Epithelial cell of esophagus (primary cell): Measurements from ENCODE around the gene LARP1.
"Not testable (repeated sequence)": the region's sequence is repeated elsewhere in the genome, so short reads cannot be mapped to it uniquely, and the experiment has no call there.

Experiments used
- DNase-seq: peaks from one replicate; pipeline ENCODE4 v3.0.0; 2010; ENCODE audit warnings: low read depth
- H3K4me3 ChIP-seq: 2 replicates; pipeline ENCODE4 v1.5.1; 2011; ENCODE audit warnings: mild to moderate bottlenecking, low read length, control low read depth
- TF ChIP-seq, protein P1 (sequence below): IDR thresholded peaks from 2 replicates; pipeline ENCODE4 v1.5.1; 2011; ENCODE audit warnings: low read depth, mild to moderate bottlenecking, low read length, control low read depth, inconsistent platforms; ENCODE audit not compliant: insufficient read depth; ENCODE audit errors: missing control alignments

LARP1 gene

DNA sequence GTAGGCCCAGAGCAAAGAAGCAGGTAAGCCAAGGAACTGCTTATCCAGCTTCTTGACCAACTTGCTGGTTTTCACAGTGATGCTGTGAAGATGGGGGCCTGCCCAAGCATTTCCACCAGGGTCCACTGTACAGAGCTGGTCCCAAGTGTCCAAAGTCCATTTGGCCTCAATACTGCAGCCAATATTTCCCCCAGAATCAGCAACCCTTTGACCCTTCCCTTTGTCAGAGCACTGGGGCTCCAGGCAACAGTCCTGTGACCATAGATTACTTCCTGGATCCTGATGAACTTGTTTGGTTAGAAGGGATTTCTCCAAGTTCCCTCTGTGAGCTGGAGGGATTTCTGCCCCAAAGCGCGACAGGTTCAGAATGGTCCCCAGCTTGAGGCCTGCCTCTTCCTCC, 68.9 kb downstream of the LARP1 start:
- TF ChIP-seq, protein P1, sequence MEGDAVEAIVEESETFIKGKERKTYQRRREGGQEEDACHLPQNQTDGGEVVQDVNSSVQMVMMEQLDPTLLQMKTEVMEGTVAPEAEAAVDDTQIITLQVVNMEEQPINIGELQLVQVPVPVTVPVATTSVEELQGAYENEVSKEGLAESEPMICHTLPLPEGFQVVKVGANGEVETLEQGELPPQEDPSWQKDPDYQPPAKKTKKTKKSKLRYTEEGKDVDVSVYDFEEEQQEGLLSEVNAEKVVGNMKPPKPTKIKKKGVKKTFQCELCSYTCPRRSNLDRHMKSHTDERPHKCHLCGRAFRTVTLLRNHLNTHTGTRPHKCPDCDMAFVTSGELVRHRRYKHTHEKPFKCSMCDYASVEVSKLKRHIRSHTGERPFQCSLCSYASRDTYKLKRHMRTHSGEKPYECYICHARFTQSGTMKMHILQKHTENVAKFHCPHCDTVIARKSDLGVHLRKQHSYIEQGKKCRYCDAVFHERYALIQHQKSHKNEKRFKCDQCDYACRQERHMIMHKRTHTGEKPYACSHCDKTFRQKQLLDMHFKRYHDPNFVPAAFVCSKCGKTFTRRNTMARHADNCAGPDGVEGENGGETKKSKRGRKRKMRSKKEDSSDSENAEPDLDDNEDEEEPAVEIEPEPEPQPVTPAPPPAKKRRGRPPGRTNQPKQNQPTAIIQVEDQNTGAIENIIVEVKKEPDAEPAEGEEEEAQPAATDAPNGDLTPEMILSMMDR: no peak
- DNase-seq: no peak
- no peak overlapping the region for H3K4me3 ChIP-seq

DNA sequence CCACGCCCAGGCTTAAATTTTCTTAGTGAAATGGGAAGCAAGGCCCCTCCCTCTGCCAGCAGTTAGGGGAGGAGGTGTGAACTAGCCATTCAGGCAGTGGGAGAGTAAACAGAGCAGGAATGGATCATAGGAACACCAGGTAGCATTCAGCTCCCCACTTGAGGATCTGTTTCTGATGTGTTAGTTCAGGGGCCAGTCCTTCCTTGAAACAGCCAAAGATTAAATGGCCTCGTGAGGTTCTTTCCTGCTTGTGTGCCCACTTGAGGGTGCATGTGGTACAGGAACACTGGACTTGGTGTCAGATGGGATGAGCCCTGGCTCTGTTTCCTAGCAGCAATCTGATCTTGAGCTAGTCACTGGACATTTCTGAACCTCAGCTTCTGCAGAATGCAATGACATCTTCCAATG, 74.0 kb downstream of the LARP1 start:
- TF ChIP-seq, protein P1: no peak
- no peak overlapping the region for H3K4me3 ChIP-seq
- DNase-seq: peak; percentile 58

DNA sequence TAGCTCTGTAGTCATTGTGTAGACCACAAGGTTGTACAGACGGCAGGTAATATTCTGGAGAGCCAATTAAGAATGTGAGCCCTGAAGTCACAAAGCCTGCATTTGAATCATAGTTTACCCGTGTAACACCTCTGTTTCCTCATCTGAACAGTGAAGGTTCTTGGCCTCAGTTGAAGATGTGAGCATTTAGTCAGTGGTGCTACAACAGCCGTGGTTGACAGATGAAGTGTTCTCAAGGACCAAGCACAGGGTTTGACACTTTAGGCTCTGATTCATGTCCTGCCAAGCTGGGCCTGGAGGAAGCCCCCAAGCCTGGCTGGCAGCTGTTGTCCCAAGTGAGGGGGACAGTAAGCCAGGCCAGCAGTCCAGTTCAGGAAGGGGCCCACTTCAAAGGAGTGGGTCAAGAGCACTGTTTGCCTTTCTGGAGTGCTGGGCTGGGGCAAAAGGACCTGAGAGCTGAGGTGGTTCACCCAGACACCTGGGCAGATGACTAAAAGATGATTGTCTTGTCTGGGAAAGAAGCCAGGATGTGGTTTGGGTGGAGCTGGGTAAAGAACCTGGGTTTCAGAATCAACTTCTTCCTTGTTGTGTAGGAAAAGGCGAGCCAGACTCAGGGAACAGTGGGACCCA, 74.5 kb downstream of the LARP1 start:
- H3K4me3 ChIP-seq: no peak overlapping the region
- TF ChIP-seq, protein P1: no peak
- DNase-seq: peak; percentile 97

DNA sequence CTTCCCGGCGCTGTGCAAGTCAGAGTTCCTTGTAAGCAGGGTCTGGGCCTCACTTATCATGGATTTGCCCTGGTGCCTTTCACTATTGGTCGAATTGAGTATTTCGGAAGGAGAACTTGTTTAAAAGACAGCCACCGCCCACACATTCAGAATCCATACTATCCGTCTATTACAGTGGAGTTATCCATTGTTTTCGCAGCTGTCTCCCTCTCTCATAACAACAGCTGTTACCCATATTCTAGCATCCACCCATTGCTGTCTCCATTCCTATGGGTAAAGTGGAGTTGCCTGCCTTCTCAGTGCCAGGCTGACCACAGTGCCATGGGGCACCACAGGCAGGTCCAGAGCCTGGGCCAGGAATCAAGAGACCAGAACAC, 75.0 kb downstream of the LARP1 start:
- TF ChIP-seq, protein P1: no peak
- no peak overlapping the region for H3K4me3 ChIP-seq
- no peak for DNase-seq

DNA sequence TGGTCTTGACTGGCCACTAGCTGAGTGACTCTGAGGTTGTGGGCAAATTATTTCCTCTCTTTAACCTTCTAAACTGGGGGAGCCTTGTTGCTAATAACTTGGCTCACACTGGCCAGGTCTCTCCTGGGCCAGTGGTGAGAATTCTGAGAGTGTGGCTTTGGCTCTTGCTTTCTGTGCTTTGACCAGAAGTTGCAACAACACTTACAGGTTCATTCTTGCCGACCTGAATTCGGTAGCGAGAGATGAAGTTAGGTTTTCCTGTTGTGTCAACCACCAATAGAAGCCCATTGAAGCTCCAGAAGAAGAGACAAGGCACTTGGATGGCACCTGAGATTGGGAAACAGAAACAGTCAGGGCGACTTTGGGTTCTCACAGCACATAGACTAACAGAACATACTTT, 75.4 kb downstream of the LARP1 start:
- no peak overlapping the region for H3K4me3 ChIP-seq
- TF ChIP-seq, protein P1: no peak
- DNase-seq: peak; percentile 73

DNA sequence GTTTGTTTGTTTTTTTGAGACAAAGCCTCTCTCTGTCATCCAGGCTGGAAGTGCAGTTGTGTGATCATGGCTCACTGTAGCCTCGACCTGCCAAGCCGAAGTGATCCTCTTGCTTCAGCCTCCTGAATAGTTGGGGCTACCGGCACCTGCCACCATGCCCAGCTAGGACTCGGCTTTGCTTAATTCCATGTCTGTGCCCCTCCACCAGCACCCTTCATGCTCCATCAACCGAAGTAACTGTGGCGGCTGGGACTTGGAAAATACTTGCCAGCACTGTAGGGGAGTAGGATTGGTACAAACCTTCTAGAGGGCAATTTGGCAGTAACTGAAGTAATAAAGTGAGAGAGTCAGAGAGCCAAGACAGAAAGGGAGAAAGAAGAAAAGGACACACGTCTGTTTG, 76.3 kb downstream of the LARP1 start:
- DNase-seq: no peak
- TF ChIP-seq, protein P1: no peak

DNA sequence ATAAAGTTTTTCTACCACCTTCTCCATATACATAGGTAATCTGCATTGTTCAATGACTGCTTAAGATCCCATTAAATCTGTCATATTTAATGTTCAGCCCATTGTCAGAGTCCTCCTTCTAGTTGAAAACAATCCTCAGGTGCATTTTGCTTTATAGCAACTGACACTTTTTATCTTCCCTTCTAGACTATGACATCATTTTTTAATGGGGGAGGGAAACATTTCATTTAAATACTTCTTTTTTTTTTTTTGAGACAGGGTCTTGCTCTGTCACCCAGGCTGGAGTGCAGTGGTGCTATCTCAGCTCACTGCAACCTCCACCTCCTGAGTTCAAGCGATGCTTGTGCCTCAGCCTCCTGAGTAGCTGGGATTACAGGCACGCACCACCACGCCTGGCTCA, 77.6 kb downstream of the LARP1 start:
- H3K4me3 ChIP-seq, DNase-seq: not testable (repeated sequence)

More for the DNA sequence above, 76.3 kb downstream of the LARP1 start:
- no peak overlapping the region for H3K4me3 ChIP-seq
